Esophagus squamous epithelium (tissue), 5 donors: ENCODE measurements around the gene FRMD5. TPM values are rescaled to one million over a fixed set of nuclear protein-coding genes. Genes with fewer than 3 reads are reported as not detected.

Experiments used
- DNase-seq: peaks from one replicate; lab custom pipeline; 2025; lab: John Stamatoyannopoulos, UW
- H3K27ac ChIP-seq, 4 donors: fragments of 200-600 bp; sonication (generic); one replicate each; pipeline ENCODE4 v1.5.1; 2016 to 2019; ENCODE audit warnings: mild to moderate bottlenecking in 1 of 4
- H3K27me3 ChIP-seq, 4 donors: fragments of 200-600 bp; sonication (generic); 1 replicate in 3 of 4; 2 replicates in 1 of 4; pipeline versions ENCODE4 v1.5.1 to v1.6.0; 2017 to 2021; ENCODE audit warnings: antibody characterized with exemption in 1 of 4
- H3K36me3 ChIP-seq, 3 donors: fragments of 200-600 bp; sonication (generic); one replicate each; pipeline ENCODE4 v1.5.1; 2016 to 2019
- H3K4me1 ChIP-seq, 3 donors: fragments of 200-600 bp; sonication (generic); one replicate each; pipeline ENCODE4 v1.5.1; 2017 to 2019
- H3K4me3 ChIP-seq, 4 donors: fragments of 200-600 bp; sonication (generic); 1 replicate in 3 of 4; 2 replicates in 1 of 4; pipeline ENCODE4 v1.5.1; 2016 to 2019; ENCODE audit warnings: mild to moderate bottlenecking in 2 of 4, moderate library complexity in 1 of 4
- H3K9me3 ChIP-seq, 3 donors: fragments of 200-600 bp; sonication (generic); one replicate each; pipeline ENCODE4 v1.5.1; 2016 to 2019
- CTCF ChIP-seq, 6 experiments: fragments of 450-650 bp in 4 of 6; fragments of 200-600 bp in 2 of 6; sonication (generic) in 2 of 6; IDR thresholded peaks; one replicate each; pipeline ENCODE4 v1.5.1; 2016 to 2019; ENCODE audit warnings: antibody characterized with exemption in 6 of 6, mild to moderate bottlenecking in 4 of 6, moderate library complexity in 4 of 6
- POLR2A ChIP-seq, 4 donors: fragments of 450-650 bp; IDR thresholded peaks; one replicate each; pipeline ENCODE4 v1.6.1; 2017; ENCODE audit warnings: antibody characterized with exemption in 4 of 4, mild to moderate bottlenecking in 4 of 4, moderate library complexity in 3 of 4
- WGBS, 2 donors: methylation state at CpG; one replicate each; pipeline ENCODE4 v1.1.5; 2018; 5-methylcytosine and 5-hydroxymethylcytosine counted together
- intact Hi-C: fragments of 100-400 bp; cut with DNase I; formaldehyde crosslinking; loops from one replicate; pipeline ENCODE4 v1.15.0; 2022
- total RNA-seq, 4 donors: library from RNA; depleted of rRNA; stranded (reverse); fragments of >200 nt; gene quantifications; one replicate each; pipeline ENCODE4 v1.1.0, GENCODE V29; 2016
- donor health status: DM: yes; HTN: yes; CAD: no.

Gene FRMD5
- total RNA-seq, 4 donors from 2014 or later, result 0.19 TPM; not detected in 3

GRCh38 chr15:43955140-43955539 is 239.9 kb downstream of the FRMD5 start:
- Histone ChIP-seq H3K36me3 (no peaks in the 10 kb centered on the region), H3K27me3 (peaks cover 0 to 8% (median 0%) of the 10 kb centered on the region in 4 donors), H3K27ac (no peak overlapping the region), H3K4me3 (no peak overlapping the region), H3K4me1 (no peaks in the 10 kb centered on the region), H3K9me3 (no peaks in the 10 kb centered on the region)
- TF ChIP-seq CTCF (IDR thresholded peaks at IDR 0.05) (no peak), POLR2A (IDR thresholded peaks at IDR 0.05) (no peak)
- no peak for DNase-seq
- intact Hi-C loops, result no loop called here
- 88% methylated on average over 1 of the region's 1 CpG; no CpG with 5 or more reads in 1 of the 2 donors for WGBS, 2 donors

GRCh38 chr15:43954181-43954621 is 240.9 kb downstream of the FRMD5 start:
- WGBS, 2 donors, result 74% methylated on average over 2 to 4 of the region's 4 CpGs
- no peaks in the 10 kb centered on the region for H3K4me1 ChIP-seq
- peaks cover 0 to 3% (median 0%) of the 10 kb centered on the region in 4 donors for H3K27me3 ChIP-seq
- intact Hi-C loops, result no loop called here
- DNase-seq, result no peak
- H3K36me3 ChIP-seq, result no peaks in the 10 kb centered on the region
- TF ChIP-seq CTCF (IDR thresholded peaks at IDR 0.05) (no peak), POLR2A (IDR thresholded peaks at IDR 0.05) (no peak)
- no peak overlapping the region for H3K27ac ChIP-seq
- H3K4me3 ChIP-seq, result no peak overlapping the region
- H3K9me3 ChIP-seq, result no peaks in the 10 kb centered on the region

- H3K9me3 ChIP-seq, result no peaks in the 10 kb centered on the region
- intact Hi-C loops, result no loop called here
- no peak for DNase-seq
- H3K36me3 ChIP-seq, result no peaks in the 10 kb centered on the region
- no peak for TF ChIP-seq CTCF (IDR thresholded peaks at IDR 0.05)
- no peak for TF ChIP-seq POLR2A (IDR thresholded peaks at IDR 0.05)
- no peaks in the 10 kb centered on the region for H3K4me1 ChIP-seq
- WGBS, 2 donors, result 73 to 94% methylated on average over 1 of the region's 1 CpG
- no peak overlapping the region for H3K27ac ChIP-seq
- peaks cover 0 to 3% (median 0%) of the 10 kb centered on the region in 4 donors for H3K27me3 ChIP-seq
- no peak overlapping the region for H3K4me3 ChIP-seq
Measured at GRCh38 chr15:43953402-43953801, 241.7 kb downstream of the FRMD5 start.

GRCh38 chr15:43950531-43950930 is 244.5 kb downstream of the FRMD5 start:
- intact Hi-C loops, result no loop called here

More at GRCh38 chr15:43950531-43950930, 244.5 kb downstream of the FRMD5 start:
- peaks cover 0 to 7% (median 0%) of the 10 kb centered on the region in 4 donors for H3K27me3 ChIP-seq
- no peaks in the 10 kb centered on the region for H3K9me3 ChIP-seq
- no peak for TF ChIP-seq CTCF (IDR thresholded peaks at IDR 0.05)
- WGBS, 2 donors, result 85 to 100% methylated on average over 2 to 4 of the region's 4 CpGs
- H3K36me3 ChIP-seq, result no peaks in the 10 kb centered on the region
- no peaks in the 10 kb centered on the region for H3K4me1 ChIP-seq
- H3K27ac ChIP-seq, result no peak overlapping the region
- no peak overlapping the region for H3K4me3 ChIP-seq
- no peak for DNase-seq
